GM21717 (cell line): Measurements from ENCODE around the gene ANKS3.

Source experiments
- ATAC-seq: cut with Tn5 transposase; IDR thresholded peaks from one replicate; pipeline ENCODE4 v1.9.1; 2021; ENCODE audit warnings: mild to moderate bottlenecking, moderate library complexity; ENCODE audit not compliant: unreplicated experiment

ANKS3 gene

GRCh38 chr16:4728676-4729075 lies 5.4 kb downstream of the ANKS3 start:
- no peak for ATAC-seq

GRCh38 chr16:4726616-4727015 lies 7.5 kb downstream of the ANKS3 start:
- ATAC-seq, result no peak

- ATAC-seq, result no peak
Measured at GRCh38 chr16:4724661-4725270, 9.3 kb downstream of the ANKS3 start.

- no peak for ATAC-seq
Measured at GRCh38 chr16:4723071-4723767, 10.9 kb downstream of the ANKS3 start.

- ATAC-seq, result no peak
Measured at GRCh38 chr16:4718466-4718865, 15.6 kb downstream of the ANKS3 start.

GRCh38 chr16:4714996-4715395 lies 19.1 kb downstream of the ANKS3 start:
- ATAC-seq, result no peak

- ATAC-seq, result no peak
Measured at GRCh38 chr16:4713663-4714501, 20.2 kb downstream of the ANKS3 start.

- no peak for ATAC-seq
Measured at GRCh38 chr16:4709481-4709880, 24.6 kb downstream of the ANKS3 start.

- ATAC-seq, result no peak
Measured at GRCh38 chr16:4706871-4707270, 27.2 kb downstream of the ANKS3 start.

- no peak for ATAC-seq
Measured at GRCh38 chr16:4704913-4705312, 29.2 kb downstream of the ANKS3 start.

GRCh38 chr16:4704491-4704890 lies 29.6 kb downstream of the ANKS3 start:
- ATAC-seq, result no peak

GRCh38 chr16:4703906-4704305 lies 30.2 kb downstream of the ANKS3 start:
- ATAC-seq, result no peak

- ATAC-seq, result no peak
Measured at GRCh38 chr16:4702466-4702808, 31.6 kb downstream of the ANKS3 start.

GRCh38 chr16:4701791-4702465 lies 32.1 kb downstream of the ANKS3 start:
- no peak for ATAC-seq

GRCh38 chr16:4700997-4701743 lies 32.9 kb downstream of the ANKS3 start:
- ATAC-seq, result no peak

- no peak for ATAC-seq
Measured at GRCh38 chr16:4700380-4700996, 33.6 kb downstream of the ANKS3 start.

GRCh38 chr16:4699046-4699556 lies 35.0 kb downstream of the ANKS3 start:
- no peak for ATAC-seq

GRCh38 chr16:4698321-4699045 lies 35.6 kb downstream of the ANKS3 start:
- no peak for ATAC-seq

GRCh38 chr16:4697848-4698291 lies 36.2 kb downstream of the ANKS3 start:
- ATAC-seq, result no peak
